HG03460 (cell line): ENCODE data around the gene DHRSX.
"Not testable (repeated sequence)": the region's sequence is repeated elsewhere in the genome, so short reads cannot be mapped to it uniquely, and the experiment has no call there.

Experiments
- ATAC-seq: cut with Tn5 transposase; IDR thresholded peaks from one replicate; pipeline ENCODE4 v1.9.1; 2021; ENCODE audit not compliant: unreplicated experiment

DHRSX gene

DNA sequence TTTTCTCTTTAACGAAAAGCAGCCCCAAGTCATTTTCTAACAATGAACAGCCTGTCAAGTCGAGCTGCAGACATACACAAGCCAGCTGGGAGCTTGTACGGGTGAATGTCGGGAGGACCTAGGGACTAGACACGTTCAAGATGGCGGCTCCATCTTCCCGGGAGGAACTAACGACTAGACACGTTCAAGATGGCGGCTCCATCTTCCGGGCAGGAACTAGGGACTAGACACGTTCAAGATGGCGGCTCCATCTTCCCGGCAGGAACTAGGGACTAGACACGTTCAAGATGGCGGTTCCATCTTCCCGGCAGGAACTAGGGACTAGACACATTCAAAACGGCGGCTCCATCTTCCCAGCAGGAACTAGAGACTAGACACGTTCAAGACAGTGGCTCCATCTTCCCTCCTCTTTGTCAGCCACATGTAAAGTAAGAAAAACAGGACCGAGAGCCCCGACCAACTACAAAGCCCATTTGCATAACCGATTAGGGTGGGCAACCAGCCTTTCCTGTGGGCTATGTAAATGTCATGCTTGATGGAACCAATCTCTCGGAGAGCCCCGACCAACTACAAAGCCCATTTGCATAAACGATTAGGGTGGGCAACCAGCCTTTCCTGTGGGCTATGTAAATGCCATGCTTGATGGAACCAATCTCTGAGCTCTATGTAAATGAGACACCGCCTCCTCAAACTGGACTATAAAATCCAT is 175.5 kb downstream of the DHRSX start:
- no peak for ATAC-seq

- no peak for ATAC-seq
Observed at GRCh38 chrX:2324151-2324550, 176.6 kb downstream of the DHRSX start.

DNA sequence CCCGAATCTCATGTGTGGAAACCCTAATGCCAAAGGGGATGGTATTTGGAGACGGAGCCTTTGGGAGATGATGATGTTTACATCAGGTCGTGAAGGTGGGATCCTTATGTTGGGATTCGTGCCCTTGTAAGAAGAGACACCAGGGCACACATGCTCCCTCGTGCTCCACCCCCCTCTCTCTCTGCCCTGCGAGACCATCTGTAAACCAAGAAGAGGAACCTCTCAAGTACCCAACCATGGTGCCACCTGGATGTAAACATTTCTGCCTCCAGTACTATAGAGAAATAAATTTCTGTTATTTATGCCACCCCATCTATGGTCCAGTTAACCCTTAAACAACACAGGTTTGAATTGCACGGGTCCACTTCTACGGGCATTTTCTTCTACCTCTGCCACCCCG is 179.4 kb downstream of the DHRSX start:
- no peak for ATAC-seq

DNA sequence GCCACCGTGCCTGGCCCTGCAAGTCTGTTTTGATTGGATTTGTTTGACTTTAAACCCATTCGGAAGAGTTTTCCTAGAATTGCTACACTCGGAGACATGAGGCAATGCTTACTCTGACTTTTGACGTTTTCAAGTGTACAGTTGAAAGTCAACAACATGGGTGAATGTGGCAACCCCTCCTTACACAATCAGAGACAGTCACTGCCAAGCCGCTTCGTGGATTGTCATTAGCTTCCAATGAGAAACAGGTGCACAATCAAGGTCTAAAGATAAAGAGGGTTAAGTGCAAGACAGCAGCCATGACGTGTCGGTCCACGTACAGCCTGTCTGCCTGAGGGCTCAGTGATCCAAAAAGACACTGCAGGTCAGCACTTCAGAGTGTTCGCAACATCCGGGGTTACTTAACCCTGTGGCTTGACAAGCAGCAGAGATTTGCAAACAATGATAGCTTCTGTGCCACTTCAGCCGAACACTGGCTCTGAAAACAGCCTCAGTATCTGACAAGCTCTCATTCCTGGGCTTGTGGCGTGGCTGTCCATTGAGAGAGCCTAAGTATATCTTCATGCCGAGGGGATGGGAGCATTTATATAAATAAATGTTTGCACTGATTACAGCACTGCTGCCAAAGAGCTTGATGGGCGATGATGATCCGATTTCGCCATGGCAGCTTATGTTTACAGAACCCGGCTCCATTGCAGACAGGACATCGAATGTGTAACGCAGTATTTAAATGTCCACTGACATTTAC is 180.0 kb downstream of the DHRSX start:
- ATAC-seq: no peak

DNA sequence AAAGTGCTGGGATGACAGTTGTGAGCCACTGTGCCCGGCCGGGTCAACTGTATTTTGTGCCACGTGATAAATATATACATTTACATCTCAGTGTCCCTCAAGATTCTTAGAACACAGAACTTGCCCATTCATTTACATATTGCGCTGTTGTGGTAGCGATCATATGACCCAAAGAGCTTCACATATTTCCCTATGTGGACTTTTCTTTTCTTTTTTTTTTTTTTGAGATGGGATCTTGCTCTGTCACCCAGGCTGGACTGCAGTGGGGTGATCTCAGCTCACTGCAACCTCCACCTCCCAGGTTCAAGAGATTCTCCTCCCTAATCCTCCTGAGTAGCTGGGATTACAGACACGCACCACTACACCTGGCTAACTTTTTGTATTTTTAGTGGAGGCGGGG is 180.7 kb downstream of the DHRSX start:
- ATAC-seq: no peak

GRCh38 chrX:2318371-2318770 is 182.4 kb downstream of the DHRSX start:
- ATAC-seq: no peak

- no peak for ATAC-seq
Observed at GRCh38 chrX:2317527-2318055, 183.2 kb downstream of the DHRSX start.

DNA sequence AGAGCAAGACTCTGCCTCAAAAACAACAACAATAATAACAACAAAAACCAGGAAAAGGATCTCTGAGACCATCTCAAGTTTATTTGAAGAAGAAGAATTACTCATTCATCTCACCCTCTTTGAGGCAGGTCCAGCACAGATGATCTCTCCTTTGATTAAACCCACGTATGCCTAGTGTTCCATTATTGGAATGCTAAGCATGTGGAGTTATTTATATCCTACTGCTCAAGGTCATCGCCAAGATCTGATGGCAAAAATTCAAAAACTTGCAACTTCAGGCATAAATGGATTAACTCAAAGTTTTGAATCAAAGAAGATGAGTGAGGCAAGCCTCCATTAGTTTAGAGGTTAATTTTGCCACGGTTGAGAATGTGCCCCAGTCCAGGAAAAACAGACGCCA is 184.2 kb downstream of the DHRSX start:
- no peak for ATAC-seq

DNA sequence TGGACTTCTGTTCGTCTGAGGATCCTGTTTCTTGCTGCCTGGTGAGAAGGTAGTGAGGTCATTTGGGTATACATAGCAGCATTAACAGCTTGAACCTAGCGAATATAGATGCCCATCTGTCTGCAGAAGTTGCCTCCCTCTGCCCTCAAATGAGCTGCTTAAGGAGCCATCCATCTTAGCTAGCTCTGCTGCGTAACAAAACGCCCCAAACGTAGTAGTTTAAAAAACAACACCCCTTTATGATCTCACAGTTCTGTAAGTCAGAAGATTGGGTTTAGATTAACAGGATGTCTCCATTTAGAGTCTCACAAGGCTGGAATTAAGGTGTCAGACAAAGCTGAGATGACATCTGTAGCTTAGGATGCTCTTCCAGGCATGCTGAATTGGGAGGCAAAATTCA is 185.3 kb downstream of the DHRSX start:
- ATAC-seq: no peak

- ATAC-seq: no peak
Observed at GRCh38 chrX:2314831-2315365, 185.9 kb downstream of the DHRSX start.

DNA sequence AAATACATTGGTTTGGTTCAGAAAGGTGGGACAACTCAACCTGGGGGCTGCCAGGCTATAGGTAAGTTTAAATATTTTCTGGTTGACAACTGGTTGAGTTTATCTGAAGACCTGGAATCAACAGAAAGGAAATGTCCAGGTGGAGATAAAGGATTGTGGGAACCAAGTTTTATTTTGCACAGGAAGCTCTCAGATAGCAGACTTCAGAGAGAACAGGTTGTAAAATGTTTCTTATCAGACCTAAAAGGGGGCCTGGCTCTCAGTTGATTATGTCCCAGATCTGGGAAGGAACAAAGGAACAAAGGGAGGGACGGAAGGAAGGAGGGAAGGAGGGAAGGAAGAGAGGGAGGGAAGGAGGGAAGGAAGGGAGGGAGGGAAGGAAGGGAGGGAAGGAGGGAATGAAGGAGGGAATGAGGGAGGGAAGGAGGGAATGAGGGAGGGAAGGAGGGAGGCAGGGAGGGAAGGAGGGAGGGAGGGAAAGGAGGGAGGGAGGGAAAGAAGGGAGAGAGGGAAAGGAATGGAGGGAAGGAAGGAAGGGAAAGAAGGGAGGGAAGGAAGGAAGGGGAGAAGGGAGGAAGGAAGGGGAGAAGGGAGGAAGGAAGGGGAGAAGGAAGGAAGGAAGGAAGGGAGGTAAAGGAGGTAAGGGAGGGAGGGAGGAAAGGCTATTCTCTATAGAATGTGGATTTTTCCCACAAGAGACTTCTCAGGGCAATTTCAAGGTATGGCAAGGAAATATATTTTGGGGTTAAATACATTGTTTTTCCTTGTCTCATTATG is 186.7 kb downstream of the DHRSX start:
- ATAC-seq: no peak

DNA sequence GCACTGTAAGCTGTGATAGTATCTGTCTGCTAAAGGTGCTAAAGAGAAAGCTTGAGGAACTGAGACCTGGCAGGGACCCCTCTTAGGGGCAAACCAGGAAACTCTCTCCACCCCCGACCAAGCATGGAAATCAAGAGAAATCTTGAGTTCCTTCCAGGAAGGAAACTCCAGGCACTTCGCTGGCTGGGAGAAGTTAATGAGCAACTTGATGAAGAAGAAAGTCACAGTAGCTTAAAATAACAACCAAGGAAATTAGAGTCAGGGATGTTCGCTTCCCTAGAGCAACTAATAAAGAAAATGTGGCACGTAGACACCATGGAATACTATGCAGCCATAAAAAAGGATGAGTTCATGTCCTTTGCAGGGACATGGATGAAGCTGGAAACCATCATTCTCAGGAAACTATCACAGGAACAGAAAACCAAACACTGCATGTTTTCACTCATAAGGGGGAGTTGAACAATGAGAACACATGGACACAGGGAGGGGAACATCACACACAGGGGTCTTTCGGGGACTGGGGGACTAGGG is 188.7 kb downstream of the DHRSX start:
- not testable (repeated sequence) for ATAC-seq

DNA sequence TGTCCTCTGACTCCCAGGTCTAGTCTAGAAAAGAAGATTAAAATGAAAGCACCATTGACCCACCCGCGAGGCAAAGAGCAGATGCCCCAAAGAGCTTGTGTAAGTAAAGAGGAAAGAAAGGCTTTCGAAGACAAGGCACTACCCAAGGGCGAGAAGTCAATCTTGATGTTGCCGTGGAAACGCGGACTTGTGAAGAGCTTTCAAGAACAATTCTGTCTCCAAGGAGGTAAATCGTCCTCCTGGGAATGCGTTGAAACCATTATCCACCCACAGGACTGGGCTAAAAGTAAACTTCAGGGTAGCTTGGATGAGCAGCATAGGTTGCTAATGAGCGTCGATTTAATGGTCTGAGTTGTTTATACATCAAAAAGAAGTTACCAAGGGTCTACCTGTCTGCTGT is 189.3 kb downstream of the DHRSX start:
- no peak for ATAC-seq

- no peak for ATAC-seq
Observed at GRCh38 chrX:2301901-2302300, 198.9 kb downstream of the DHRSX start.

DNA sequence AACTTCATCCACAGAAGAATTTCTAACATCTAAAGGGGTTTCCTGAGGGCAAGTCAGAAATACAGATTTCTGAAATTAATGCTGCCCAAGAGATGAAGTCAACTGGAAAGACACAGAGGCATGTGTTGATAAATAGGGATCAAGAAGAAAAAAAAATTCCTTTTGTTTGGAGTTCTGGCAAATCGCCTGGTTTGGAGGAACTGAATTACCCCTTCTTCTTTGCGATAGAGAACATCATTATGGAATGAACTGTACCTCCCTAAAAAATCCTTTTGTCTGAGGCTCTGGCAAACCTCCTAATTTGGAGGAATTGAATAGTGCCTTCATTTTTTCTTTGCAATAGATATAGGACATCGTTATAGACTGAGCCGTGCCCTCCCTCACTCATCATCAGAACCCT is 200.9 kb downstream of the DHRSX start:
- no peak for ATAC-seq

GRCh38 chrX:2286731-2287130 is 214.0 kb downstream of the DHRSX start:
- ATAC-seq: no peak

DNA sequence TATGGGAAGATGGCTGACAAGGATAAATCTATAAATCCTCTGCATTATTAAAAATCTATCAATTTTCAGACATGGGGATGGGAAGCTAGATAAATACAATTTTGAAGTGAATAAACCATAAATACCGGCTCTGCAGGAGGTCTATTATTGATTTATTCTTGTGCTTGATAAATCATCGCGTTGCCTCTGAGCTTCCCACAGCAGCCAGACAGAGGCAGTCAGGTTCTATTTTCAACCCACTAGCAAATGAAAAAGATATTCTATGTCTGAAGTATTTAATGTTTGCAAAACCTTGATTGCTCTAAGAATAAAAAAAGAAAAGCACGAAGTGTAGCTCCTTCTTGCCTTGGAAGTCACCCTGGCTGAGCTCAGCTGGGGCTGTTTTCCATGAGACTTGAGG is 216.2 kb downstream of the DHRSX start:
- no peak for ATAC-seq

DNA sequence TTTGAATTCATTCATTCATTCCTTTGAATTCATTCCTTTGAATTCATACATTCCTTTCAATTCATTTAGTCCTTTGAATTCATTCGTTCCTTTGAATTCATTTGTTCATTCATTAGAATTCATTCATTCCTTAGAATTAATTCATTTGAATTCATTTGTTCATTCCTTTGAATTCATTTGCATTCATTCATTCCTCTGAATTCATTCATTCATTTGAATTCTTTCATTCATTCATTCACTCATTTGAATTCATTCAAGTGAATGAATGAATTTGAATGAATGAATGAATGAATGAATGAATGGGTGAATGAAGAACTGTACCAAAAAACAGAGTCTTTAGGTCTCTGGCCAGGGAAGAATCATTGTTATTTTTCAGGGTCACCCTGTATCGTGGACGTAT is 216.6 kb downstream of the DHRSX start:
- no peak for ATAC-seq

- ATAC-seq: no peak
Observed at GRCh38 chrX:2283111-2283859, 217.5 kb downstream of the DHRSX start.

DNA sequence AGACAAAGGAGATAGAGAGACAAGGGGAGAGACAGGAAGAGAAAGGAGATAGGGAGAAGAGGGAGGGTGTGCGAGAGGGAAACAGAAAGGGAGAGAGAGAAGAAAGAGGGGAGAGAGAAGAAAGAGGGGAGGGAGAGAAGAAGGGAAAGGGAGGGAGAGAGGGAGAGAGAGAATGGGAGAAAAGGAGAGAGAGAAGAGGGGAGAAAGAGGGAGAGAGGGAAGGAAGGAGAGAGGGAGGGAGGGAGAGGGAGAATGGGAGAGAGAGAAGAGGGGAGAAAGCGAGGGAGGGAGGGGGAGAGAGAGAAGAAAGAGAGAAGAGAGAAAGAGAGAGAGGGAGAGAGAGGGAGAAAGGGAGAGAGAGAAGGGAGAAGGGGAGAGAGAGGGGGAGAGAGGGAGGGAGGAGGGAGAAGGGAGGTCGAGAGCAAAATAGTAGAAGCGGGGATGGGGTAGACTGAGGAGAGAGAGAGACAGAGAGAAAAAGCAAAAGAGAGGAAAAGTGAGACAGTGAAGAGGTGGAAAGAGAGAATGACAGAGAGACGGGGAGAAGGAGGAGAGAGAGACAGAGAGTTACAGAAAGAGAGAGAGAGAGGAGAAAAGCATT is 218.2 kb downstream of the DHRSX start:
- no peak for ATAC-seq
